ENCODE measurements around the gene PCSK4.
A peak's percentile ranks its signal among the peaks of the same experiment; 100 is the strongest.
"Not testable (repeated sequence)": the region's sequence is repeated elsewhere in the genome, so short reads cannot be mapped to it uniquely, and the experiment has no call there.

Gene PCSK4

DNA sequence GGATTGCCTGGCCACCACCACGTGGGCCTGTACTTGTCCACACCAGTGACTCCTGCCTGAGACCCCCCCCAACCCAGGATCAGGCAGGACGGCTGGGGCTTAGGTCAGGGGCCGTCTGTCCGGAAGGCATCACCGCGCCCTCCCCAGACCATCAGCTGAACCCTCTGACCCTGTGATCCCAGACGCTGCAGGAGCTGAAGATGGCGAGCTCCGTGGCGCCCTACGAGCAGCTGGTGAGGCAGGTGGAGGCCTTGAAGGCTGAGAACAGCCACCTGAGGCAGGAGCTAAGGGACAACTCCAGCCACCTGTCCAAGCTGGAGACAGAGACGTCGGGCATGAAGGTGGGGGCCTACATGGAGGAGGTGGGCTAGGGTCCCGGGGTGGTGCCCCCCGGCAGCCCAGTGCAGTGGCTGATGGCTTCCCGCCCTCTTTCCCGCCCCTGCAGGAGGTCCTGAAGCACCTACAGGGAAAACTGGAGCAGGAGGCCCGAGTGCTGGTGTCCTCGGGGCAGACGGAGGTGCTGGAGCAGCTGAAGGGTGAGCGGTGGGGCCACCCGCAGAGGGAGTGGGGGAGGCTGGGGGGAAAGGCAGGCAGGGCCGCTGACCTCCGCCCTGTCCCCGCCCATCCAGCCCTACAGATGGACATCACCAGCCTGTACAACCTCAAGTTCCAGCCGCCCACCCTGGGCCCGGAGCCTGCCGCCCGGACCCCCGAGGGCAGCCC, 37.2 kb downstream of the PCSK4 start:
- no peak for DNase-seq

DNA sequence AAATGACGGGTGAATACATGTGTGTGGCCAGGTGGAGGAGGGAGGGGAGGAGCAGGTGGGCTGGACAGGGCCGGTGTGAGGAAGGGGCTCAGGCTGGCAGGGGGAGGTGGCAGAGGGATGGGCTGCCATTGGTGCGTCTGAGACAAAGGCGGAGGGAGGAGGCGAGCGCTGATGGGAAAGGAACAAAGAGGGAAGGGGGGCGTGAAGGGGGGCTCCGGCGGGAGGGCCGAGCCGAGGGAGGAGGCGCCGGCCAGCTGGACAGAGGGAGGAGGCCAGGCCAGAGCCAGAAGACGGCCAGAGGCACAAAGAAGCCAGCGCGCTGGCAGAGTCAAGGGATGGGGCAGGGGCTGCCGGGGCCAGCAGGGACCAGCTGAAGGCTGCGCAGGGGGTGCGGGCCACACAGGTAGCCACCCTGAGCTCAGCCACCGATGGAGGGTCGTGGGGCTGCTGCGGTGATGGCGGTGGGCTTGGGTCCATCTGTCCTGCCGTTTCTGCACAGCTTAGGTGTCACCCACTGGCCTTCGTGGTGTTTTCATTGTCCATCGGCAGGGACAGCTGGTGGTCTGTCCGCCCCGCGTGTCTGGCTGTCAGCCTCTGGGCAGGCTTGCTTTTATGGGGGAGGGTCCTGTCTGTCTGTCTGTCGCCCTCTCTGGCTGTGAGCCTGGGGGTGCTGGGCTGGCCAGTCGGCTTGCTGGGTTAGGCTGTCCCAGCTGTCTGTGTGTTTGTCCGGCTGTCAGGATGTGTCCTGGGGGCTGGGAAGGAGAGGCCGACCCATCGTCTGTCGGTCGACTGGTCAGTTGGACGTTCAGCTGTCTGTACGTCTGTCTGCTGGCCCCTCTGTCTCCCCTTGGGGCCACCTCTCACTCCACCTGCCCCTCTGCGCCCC, 38.0 kb downstream of the PCSK4 start:
- no peak for DNase-seq

DNA sequence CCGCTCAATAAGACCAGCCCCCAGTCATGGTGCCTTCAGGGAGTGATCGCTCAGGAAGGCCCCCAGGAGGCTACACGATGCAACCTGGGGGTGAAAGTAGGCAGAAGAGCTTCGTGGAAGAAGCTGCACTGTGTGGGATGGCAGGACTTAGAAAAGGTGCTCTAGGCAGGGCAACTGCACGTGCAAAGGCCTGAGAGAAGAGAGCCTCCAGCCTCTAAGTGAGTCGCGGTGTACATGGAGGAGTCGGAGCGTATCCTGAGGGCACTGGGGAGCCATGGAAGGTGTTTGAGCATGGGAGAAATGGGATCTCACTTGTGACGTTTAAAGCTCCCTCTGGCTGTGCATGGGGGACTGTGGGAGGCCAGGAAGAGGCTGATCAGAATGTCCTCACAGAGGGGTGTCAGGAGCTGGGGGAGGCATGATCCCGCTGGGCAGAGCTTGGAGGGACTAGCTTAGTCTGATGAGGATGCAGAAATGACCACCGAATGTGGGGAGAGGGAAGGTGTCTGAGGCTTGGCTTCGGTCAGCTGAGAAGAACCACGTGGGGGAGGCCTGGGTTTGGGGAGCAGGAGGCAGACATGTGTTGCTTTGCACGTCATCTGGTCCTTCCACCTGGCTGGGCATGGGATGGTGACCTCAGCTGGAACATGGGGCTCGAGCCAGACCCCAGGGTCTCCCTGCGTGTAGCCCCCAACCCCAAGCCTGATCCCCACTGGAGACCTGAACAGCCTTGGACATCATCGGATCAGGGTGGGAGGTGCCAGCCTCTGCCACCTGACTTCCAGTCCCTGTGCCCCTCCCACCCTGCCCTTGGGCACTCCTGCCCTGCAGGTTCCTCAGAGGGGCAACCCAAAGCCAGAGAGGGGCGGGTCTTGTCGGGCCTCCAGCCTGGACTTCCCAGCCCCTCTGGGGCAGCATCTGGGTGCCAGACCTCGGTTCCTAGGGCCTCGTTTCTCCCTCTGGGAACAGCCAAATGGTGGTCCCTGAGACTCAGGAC, 39.1 kb downstream of the PCSK4 start:
- no peak for DNase-seq

DNA sequence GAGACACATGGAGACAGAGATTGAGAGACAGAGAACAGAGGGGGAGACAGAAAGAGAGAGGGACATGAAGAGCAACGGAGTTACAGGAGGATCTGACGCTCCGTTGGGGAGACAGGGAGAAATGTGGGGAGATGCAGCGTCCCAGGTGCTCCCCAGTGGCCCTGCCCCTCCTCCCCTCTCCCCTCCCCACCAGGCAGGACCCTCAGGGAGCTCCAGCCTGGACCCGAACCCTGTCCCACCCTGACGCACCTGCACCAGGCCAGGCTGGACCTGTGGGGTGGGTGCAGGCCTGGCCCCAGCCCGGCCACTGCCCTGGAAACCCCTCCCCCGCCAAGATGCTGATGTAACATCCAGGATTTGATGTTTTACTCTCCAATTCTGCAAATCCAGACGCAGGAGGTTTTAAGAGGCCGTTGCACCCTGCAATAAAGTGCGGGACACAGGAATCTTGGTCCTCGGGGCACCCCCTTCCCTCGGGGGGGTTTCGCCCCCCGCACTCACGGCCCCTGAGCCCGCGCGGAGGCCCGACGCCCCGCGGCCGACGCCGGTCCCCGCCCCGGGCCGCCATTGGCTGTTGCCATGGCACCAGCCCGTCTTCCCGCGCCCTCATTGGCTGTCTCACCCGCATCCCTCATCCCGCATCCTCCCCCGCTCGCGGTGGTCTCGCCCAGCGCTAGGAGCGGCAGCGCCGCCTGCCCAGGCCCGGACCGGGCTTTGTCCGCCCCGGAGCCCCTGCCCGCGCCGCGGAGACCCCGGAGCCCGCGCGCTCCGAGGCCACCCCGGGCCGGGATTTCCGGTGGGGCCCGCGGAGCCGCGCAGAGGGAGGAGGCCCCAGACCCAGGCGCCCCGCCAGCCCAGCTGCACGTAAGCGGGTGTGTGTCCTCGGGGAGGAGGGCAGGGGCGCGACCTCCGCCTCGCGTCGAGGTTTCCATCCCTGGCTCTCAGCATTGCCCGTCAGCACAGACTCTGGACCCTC, 40.4 kb downstream of the PCSK4 start, which contains the start of gene APC2:
Gene APC2, plus strand, starts transcription at position 655 of the 976 bp plus-strand sequence. CDS start 2,881 bp downstream, outside the sequence.
- DNase-seq: no peak

DNA sequence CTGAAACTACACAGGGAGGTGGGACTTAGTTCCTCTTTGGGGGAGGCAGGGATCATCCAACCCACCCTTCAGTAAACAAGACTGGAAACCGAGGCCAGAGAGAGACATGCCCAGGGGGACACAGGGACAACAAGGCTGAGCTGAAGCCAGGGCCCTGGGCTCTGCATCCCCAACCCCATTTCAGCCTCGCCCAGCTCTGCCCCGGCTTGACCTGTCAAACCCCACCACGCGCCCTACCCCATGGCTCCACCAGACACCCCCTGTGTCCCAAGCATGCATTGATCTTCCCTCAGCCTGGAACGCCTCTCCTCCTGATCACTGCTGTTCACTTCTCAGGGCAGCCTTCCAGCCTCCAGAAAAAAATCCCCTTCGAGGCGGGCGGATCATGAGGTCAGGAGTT, 42.2 kb downstream of the PCSK4 start:
- DNase-seq: no peak

DNA sequence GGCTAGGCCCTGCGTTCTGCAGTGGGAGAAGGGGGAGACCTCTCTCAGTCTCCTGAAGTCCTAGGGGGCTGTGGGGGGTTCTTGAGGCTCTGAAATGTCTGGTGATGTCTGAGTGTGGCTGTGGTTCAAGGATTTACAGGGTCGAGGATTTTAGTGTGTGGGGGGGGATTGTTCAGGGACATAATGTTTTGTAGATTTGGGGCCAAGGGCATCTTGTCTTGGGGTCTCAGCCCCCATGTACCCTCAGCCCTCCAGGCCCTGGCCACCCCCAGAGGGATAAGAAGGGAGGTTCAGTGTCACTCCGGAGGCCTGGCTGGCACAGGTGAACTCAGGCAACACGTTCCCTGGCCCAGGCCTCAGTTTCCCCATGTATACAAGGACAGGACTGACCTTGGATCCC, 42.6 kb downstream of the PCSK4 start:
- DNase-seq: no peak

DNA sequence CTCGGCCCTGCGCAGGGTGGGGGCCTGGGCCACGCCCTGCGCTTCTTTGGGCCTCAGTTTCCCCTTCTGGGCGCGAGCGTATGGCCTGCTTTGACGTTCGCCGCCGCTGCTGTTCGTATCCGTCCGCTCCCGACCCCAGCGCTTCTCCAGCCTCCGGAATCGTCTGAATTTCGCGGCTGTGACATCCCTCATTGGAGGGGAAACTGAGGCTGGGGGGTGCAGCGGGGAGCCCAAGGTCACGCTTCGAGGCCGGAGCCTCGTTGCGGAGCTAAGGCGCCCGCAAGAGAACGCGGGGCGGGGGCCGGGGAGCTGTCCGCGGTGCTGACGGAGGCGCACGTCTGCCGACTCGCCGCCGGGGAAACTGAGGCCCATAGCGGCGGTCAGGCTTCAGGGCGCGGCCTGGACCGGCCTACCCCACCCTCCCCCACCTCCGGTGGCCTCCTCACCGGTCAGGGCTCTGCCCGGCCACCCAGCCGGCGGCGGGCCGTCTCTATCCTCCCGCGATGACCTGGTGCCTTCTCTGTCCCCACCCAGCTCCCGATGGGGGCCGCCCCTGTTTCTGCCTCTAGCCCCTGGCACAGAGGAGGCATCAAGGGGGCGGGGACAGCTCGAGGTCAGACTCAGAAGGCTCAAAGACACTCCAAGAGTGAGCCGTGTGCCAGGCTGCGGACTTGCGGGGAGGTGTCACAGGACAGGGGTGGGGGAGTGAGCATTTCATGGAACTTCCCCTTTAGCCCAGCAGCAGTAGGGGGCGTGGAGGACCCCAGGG, 43.3 kb downstream of the PCSK4 start:
- no peak for DNase-seq

DNA sequence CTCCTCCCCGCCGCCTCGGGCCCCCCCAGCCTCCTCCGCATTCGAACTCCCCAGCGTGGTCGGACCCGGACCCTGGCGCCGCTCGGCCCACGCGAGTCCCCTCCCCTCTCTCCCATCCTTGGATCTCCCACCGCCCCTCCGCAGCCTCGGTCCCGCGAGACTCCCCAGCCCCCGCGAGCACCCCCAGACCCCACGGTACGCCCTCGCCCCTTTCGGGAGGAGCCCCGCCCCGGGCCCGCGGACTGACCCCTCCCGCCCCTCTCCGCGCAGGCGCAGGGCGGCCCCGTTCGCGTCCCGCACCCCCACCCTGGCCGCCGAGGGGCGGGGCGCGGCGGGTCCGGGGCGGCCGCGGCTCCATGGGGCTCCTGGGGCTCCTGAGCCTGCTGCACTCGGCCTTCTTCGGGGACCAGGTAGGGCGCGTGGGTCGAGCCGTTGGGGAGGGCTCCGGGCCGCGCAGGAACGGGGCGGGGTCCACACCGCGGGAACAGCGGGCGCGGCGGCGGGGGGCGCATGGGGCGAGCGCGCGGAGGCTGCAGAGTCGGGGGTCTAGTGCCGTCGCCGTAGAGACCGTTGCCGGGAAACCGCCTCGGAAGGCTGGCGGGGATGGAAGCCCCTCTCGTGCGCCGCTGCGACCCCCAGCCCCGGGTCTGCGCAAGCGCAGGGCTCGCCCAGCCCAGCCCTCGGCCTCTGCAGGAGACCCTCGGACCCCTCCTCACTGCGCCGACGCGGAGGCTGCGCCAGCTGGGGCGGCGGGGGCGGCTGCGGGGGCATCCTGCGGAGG, 44.0 kb downstream of the PCSK4 start:
- DNase-seq: no peak

DNA sequence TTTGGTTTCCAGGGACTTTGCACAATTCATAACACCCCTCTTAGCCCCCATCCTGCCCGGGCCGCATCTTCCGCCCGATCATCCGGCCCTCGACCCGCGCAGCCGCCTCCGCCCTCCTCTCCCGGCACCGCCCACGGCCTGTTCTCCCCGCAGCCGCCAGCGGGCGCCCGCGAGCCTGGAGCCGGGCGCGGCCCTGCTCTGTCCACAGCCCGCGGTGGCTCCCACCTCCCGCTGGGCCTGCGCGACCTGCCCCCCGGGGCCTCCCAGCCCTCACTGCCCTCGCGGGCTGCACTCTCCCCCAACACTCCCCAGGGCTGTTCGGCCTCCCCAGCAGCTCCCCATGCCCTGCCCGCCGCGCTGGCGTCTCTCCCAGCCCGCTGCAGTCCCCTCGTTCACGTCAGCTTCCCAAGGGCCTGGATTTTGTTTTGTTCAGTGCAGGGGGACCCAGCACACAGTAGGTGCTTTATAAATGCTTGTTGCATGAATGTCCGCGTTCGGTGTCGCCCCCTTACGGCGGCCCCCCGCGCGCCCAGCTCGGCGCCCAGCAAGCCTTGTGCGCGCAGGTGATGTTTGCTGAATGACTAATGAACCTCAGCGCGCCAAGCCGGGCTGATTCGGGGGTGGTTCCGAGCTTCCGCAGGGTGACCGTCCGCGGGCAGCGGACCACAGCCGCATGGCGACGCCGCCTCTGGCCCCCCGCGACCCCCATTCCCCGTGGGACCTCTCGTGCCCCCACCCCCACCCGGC, 44.8 kb downstream of the PCSK4 start:
- DNase-seq: peak; percentile 94

DNA sequence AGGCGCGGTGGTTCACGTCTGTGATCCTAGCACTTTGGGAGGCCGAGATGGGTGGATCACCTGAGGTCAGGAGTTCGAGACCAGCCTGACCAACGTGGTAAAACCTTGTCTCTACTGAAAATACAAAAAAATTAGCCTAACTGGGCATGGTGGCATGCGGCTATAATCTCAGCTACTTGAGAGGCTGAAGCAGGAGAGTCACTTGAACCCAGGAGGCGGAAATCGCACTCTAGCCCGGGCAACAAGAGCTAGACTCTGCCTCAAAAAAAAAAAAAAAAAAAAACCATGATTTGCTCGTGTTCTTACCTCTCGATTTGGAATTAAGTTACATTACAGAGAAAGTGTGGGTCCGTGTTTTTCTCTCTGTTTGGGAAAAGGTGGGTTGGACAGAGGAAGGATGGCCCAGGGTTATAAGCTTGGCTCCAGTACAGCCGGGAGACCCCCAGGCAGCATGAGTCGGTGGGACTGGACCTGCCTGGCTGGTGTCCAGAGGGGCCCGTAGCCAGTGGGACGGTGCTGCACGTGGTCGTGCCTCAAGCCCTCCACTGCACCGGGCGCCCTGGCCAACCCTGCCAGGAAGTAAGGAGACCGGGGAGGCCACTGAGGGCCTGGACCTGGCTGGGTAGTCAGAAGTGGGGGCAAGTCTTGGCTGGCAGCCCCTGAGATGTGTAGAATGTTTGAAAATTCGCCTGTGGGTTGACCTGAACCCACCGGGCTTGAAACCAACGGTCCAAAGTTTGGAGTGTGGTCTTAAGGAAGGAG, 48.3 kb downstream of the PCSK4 start:
- no peak for DNase-seq

DNA sequence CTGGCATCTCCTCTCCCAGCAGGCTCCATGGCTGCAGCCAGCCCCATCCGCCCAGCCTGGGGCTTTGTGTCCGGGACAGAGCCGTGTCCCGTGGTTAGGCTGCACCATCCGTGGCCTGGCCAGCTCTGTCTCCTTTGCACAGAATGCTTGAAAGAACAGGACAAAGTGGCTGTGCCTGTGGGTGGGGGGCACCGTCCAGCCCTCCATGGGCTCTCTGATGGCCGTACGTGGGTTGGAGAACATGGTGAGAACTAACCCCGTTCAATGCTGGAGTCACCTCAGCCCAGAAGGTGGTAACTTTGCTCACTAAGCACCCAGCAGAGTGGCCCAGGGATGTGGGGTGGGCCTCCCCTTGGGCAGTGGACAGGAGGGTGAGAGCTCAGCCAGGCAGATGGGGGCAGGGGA, 49.1 kb downstream of the PCSK4 start:
- DNase-seq: no peak

DNA sequence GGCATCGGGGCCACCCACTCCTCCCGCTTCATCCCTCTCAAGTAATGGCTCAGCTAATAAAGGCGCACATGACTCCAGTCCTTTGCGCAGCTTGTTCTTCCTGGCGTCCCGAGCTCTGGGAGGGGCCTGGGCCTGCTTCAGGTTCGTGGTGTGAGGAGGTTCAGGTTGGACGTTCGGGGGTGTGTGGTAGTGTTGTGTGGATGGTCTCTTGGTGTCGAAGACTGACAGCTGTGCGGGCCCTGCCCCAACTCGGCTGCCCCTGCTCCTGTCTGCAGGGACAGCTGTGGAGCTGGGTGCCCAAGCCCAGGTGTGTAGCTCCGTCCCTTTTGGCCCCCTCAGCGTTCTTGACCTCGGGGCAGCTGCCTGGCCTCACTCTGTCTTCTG, 49.7 kb downstream of the PCSK4 start:
- DNase-seq: no peak

DNA sequence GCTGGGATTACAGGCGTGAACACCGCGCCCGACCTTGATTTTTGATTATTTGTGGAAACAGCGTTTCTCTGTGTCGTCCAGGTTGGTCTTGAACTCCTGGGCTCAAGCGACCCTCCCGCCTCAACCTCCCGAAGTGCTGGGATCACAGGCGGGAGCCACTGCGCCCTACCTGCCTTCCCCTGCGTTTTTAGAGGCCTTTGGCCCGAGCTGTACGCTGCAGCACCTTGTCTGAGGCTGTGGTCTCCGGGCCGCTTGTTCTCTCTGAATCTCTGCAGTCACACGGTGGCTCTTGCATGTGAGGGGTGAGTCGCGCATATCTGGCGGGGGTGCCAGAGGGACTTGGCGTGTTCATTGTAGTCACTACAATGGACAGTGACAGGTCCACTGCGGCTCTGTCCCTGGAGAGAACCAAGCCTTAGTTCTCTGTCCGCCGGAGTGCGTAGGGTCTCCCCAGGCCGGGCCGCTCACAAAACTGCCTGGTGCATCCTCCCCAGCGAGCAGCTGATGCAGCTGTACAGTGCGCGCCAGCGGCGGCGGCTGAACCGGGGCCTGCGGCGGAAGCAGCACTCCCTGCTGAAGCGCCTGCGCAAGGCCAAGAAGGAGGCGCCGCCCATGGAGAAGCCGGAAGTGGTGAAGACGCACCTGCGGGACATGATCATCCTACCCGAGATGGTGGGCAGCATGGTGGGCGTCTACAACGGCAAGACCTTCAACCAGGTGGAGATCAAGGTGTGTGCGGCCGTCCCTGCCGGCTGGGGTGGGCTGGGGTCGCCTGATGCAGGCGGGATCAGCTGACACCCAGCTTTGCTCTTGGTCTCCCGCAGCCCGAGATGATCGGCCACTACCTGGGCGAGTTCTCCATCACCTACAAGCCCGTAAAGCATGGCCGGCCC, 50.4 kb downstream of the PCSK4 start:
- not testable (repeated sequence) for DNase-seq

DNA sequence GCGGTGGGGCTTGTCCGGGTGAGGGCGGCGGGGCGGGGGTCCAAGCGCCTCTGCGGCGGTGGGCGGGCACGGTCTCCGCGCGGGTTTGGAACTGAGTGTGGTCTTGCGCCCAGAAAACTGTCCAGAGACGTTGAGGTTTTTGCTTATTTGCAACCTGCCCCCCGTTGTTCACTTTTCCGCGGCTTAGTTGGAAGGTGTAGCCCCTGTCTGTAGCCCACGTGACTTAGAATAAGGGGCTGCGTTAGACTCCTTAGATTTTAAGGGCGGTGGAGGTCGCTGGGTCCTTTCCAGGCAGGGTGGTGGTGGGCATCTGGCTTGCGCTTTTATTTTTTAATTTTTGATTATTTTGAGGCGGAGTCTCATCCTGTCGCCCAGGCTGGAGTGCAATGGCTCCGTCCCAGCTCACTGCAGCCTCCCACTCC, 51.2 kb downstream of the PCSK4 start:
- no peak for DNase-seq

DNA sequence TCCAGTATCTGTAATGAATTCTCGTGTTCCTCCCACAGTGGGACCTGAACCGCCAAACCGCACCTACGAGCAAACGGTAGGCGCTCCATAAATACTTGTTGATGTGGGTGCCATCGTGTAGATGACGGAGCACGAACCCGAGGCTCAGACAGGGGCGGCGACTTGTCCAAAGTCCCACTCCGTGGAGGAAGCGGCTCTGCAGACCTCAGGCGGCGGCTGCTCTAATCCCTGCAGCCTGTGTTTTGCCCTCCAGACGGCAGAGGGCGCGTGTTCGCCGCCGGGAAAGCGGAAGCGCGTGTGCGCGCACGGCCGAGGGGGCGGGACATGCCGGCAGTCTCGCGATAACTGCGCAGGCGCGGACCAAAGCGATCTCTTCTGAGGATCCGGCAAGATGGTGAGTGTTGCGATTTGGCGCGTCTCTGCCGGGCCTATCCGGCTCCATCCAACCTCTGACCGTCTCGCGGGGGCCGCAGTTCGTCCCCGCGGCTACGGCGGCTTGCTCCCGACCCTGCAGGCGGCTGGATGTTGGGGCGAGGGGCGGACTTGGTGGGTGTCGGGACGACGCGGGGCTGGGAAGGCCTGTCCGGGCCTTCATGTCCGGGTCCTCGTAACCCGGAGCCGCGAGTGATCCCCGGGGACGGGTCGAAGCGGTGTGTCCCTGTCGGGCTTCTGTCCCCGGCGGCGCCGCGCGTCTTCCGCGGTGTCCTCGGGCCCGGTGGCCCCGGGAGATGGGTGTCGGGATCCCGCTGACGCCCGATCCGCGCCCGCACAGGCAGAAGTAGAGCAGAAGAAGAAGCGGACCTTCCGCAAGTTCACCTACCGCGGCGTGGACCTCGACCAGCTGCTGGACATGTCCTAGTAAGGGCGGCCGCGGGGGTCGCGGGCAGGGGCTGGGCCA, 51.9 kb downstream of the PCSK4 start, which contains the start of gene RPS15:
Gene RPS15, plus strand, starts transcription at position 362 of the 898 bp plus-strand sequence. Its CDS starts 30 bp downstream, at position 392.
- DNase-seq: peak; percentile 98

DNA sequence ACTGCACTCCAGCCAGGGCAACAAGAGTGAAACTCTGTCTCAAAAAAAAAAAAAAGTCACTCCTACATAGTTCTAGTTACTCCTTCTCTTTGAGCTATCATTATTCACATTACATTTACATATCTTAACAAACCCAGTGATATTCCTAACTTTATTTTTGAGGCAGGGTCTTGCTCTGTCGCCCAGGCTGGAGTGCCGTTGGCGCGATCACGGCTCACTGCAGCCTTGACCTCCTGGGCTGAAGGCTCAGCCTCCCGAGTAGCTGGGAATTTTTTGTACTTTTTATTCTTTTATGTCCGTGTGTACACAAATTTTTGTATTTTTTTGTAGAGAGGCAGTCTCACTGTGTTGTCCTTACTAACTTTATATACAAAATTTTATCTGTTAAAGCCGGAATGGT, 52.5 kb downstream of the PCSK4 start:
- no peak for DNase-seq
